NCI-H524 (cell line): ENCODE measurements around the gene NRXN3.

Experiments used
- DNase-seq, 2 experiments: peaks; one replicate each; lab custom pipeline; 2025; lab: John Stamatoyannopoulos, UW

Gene NRXN3

DNA sequence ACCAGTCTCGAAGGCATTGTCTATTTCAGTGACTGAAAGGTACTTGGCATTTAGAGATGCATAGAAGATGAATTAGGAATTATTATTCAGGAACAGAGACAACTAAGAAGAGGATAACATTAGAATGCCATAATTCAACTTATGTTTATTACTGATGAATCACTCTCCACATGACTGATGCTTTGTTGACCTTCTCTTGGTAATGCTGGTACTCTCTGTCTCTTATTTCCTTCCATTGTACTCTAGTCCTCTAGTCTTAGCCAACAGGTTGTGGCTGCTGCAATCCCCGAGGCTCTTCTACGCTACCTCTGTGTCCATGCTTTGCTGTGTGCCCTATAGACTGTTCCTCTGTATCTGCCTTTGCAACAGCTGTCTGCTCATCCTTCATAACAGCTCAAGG, 652.9 kb downstream of the NRXN3 start:
- DNase-seq, result no peak

DNA sequence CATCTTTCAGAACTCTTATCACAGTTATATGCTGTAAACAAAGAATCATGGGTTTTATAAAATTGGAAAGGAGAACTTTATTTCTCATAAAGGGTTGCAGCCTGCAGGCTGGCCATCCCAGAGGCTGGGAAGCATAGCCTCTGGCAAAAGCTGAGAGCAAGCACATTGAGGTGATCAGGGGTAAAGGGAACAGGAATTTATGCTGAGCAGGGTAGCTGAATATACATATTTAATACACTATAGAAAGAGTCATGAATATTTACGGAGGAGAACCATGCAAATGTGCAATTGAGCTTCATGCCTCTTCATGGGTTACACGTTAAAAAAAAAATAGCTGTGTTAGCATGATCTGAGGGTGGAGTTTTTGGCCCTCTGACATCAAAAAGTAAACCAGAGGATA, 653.3 kb downstream of the NRXN3 start:
- DNase-seq, result no peak

DNA sequence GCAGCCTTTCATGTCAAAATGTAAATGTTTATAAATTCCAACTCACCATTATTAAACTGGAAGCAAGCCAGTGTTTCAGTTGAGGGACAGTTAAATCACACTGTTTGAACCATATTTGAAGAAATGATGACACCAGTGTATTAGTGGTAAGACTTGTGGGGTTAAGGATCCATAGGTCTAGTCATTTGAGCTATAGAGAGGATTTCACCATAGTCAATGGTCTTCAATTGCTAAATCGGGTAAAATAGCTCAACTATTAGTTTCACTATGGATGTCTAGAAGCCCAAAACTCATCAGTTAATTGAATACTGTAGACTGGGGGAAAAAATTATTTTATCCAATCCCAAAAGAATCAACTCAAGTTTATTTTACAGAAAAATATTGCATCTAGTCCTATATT, 659.1 kb downstream of the NRXN3 start:
- DNase-seq, result no peak

DNA sequence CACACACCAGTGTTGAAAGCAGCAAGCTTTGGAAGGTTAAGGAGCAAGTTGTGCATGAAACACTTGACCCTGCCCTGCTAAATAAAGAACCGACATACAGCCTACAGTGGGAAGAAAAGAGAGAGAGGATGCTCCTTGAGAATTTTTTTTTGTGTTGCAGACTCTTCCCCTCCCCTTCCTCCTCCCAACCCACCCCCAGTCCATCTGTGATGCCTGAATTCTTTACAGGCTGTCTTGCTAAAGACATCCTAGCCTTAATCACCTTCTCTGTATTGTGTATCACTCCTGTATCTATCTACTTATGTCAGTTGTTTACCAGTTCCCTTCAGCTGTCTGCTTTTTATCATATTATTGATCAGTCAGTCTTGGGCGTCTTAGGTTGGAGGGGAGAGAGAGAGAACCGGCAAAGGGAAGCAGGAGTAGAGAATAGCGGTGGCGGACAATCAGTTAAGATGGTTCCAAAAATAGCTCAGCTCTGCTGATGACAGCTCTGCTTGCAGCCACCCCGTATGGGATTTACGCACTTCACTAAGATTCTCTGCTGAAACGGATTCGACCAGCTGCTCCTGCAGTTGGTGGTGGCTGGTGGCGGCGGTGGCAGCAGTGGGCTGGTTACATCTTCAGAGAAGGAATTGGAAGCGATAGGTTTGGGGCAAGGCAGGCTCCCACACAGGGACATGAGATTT, 664.7 kb downstream of the NRXN3 start:
- DNase-seq, result peak; percentile 97 to 99

DNA sequence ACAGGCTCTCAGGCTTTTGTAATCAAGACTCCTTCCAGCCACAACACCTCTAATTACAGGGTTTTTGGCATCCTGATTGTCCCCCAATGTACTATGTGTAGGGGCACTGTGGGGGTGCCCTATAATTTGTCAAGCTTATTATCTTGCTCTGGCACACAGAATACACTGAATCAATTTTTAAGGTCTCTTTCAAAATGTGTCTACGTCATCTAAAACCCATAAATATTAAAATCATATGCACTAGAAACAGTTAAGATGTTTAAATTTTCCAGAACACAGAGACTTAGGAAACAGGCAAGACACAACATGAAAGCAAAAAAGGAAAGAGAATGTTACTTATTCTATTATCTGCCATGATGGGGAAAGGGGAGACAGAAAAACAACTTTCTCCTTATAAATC, 665.7 kb downstream of the NRXN3 start:
- DNase-seq, result no peak

DNA sequence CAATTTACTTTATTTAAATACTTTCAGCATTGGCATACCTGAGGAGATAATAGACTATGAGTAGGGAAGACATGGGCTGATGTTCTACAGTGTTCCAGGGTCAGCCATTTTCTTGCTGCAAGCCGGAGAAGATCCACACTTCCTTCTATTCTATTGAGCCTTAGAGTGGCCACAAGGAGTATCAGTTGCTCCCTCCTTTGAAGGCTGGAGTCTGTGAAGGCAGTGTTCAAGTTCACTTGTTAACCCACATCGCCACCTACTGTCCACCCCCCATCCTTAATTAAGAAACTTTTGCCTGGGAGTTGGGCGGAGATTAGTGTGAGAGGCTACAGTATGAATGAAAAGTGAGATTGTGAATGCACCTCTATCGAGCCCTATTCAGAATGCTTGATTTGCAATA, 666.6 kb downstream of the NRXN3 start:
- peak; percentile 95 to 97 for DNase-seq

DNA sequence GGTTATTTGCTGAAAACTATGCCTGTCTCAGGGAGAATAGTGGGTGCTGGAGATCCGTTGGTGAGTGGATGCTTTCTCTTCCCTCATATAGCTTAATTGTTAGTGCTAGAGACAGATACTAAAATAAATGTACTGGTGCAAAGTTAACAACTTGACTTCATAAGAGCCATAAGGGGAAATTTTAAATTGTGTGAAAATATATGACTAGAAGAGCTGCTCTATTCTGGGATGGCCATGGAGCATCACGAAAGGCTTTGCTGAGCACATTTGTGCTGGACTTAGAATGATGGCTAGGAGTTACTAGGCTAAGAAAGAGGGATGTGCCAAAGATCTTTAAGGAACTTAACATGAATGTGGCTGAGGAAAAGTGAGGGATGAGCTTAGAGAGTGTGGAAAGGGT, 668.8 kb downstream of the NRXN3 start:
- no peak for DNase-seq

DNA sequence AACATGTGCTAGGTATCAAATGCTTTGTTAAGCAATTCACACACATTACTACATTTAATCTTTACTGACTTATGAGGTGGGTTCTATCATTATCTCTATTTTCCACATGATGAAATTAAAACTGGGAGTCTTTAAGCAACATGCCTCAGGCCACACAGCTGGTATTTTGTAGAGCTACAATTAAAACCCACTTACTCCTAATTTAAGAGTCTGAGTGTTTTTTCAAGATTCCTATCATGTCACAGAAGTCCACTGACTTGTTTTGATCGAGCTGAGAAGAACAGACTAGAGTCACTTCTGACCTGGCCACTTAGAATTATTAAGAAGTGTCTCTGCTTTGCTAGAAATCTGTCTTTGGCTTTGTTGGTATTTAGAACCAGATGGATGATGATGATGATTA, 670.7 kb downstream of the NRXN3 start:
- DNase-seq, result peak; percentile 54 to 79

DNA sequence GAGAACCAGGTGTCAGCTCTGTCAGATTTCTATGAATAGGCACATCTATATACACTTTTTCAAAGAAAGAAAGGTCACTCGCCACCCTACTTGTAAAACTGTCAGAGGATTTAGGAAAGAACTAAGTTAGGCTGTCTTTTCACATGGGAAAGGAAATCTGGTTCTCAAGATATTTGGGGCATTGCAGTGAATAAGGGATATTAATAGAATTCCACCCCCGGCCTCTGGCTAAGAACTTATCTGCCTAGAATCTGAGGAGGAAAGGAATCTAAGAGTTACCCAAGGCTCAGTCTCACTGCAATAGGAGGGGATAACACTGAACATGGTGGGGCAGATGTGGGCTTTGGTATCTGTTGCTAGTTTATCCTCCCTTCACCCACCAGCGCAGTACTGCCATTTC, 677.6 kb downstream of the NRXN3 start:
- no peak for DNase-seq

DNA sequence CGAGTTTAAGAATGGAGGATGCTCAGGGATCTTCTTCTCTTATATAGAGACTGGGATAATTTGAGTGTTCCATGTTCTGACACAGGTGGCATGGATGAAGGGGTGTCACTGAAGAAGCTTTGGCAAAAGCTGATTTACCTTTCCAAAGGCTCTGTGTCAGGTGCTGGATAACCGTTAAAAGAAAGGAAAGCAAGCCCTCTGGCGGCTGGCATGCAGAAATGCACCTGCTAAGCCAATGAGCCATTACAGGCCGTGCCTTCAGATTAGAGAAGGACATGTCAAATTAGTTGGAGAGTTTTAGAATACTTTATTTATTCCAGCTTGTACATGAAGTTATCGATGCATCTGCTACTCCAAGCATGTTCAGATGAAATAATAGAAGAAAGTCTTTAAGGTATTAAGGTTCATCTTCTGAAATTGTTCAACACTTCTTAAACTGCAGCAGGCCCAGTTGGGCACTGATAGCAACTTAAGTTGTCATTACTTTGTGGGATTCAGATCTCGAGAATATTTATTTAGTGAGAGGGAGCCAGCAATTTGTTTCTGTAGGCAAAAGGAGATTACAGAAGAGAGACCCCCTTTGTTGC, 678.2 kb downstream of the NRXN3 start:
- peak; percentile 40 to 68 for DNase-seq

DNA sequence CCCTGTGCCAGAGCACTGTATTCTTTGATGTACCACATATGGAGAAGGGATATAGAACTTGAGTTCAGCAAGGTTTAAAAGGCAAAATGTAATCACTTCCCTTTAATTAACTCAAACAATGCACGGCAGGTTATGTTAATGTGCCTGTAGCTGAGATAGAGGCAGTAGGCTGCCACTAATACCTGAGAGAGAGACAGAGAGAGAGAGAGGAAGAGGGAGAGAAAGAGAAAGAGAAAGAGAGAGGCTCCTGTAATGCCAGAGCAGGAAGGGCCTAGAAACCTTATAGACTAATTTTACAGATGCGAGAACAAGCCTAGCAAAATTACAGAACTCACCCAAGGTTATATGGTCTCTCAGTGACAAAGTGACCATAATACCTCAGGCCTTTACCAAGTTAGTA, 679.8 kb downstream of the NRXN3 start:
- no peak for DNase-seq

DNA sequence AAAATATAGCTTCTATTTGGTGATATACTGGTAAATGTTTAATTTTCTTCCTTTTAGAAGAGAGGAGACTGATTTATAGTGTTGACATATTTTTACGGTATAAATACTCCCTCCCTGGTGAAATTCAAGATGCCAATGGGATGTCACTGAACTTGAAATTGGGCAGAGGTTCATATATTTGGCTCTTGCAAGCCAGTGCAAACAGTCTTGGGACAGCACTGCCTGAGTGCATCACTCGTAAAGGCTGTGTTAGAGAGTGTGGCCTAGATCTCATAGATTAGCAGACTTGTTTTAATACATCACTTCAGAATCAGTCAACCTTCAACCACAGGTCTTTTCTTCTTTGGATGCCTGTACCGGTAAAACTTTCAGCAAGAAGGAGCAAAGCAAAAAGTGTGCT, 681.0 kb downstream of the NRXN3 start:
- no peak for DNase-seq

DNA sequence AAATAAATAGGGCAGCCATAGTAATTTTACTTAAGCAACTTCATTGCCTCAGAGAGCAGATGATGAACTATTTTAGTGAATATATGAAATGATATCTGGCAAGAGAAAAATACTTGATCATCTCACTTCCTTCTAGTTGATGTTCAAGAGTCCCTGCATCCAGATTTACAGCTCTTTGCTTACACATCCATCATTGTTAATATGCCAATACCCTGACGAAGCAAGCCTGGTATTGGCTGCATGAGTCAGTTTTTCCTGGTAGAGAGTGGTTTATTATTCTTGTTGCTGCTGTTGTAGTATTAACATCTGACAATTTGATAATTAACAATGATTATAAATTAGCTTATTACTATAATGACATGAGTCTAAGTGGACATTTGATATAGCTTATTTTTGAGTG, 681.9 kb downstream of the NRXN3 start:
- no peak for DNase-seq

DNA sequence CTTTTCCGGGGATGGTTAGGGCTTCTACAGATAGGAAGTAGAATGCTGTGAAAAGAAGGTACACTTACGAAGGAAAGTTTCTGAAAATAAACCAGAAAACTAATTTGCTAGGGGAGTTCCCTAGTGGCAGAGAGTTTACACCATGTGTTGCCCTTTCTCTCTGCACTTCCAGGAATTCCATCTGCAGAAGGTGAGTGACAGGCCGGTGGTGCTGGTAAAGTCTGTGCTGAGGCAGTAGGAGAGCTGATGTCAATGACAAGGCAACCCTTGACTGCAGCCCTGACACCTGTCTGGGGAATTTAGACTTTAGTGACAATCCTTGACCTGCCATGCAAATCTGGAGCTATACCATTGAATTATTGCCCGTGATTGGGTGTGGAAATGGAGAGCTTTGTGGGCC, 687.8 kb downstream of the NRXN3 start:
- DNase-seq, result peak in 1 of 2 experiments; percentile 35

DNA sequence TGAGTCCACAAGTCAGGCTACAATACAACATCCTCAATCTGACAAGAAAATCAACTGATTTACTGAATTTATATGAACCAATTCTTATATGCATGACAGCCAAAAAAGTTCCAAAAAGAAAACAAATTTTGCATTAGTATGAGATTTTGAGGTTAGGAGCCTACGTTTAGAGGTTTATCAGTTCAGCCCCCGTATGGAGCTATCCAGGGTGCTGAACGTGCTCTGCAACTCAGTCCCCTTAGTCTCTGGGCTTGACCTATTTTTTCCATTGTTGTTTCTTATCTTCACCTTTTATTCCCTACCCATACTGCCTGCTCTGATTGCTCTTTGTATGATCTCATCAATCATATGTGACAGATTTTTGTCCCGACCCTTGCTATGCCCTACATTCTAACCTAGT, 693.0 kb downstream of the NRXN3 start:
- DNase-seq, result no peak

DNA sequence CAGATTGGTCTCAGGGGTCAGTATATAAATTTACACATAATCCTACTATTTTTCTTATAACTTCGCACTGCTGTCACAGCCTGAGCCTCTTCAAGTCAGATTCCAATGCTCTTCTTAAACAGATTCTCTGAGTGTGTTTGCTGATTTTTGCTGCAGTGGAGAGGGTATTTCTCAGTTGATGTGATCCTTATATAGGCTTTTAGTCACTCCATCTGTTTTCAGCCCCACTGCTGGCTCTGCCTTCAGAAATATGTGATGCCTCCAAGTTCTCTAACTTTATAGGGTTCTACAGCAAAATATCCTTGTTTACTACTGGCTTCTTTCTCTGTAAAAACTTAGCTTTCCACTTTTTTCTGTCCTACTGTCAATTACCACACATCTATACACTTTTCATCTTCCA, 702.7 kb downstream of the NRXN3 start:
- no peak for DNase-seq

DNA sequence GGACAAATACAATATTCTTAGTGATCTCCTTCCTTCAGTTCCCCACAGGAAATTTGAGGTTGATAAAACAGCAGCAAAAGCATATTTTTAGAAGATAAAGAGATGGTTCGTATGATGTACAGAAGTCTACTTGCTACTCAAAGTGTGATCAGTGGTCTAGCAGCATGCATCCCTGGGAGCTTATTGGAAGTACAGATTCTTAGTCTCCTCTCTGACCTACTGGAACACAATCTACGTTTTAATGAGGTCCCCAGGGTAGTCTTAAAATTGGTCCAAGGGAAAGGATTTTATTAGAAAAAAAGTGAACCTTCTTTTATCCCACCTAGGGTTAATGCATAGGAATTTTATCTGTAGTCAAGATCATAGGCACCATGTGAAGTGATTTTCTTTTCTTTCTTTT, 703.4 kb downstream of the NRXN3 start:
- no peak for DNase-seq

DNA sequence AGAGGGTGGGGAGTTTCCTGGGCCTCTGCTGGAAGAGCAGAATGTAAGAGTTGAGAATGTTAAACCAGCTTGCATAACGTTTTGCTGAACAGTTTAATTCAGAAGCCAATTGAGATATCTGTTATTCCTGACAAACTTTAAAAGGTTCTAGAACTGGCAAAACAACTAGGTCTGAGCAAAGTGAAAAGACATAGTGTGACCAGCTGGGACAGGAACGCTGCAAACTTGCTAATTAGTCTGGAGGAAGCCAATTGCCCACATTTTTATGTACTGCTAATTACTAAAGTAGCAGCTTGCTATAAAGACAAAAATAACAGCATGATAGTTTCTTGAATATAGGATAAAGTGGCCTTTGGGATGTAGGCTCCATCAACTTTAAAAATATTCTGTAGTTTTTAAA, 704.9 kb downstream of the NRXN3 start:
- no peak for DNase-seq

DNA sequence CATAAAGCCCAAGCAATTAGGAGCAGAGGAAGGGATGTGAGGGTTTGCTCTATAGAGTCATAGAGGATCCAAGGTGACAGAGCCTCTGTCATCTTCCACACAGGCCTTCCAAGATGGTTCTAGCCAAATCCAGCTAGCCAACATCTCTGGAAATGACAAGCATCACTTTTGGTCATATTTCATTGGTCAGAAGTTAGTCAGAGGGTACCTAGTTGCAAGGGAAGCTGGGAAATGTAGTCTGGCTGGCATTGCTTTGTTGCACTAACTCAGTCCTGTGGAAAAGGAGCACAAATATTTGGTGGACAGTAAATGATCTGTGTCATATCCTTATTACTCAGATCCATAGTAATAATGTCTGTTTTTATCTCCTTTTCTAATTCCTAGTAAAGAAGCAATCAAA, 715.7 kb downstream of the NRXN3 start:
- no peak for DNase-seq

DNA sequence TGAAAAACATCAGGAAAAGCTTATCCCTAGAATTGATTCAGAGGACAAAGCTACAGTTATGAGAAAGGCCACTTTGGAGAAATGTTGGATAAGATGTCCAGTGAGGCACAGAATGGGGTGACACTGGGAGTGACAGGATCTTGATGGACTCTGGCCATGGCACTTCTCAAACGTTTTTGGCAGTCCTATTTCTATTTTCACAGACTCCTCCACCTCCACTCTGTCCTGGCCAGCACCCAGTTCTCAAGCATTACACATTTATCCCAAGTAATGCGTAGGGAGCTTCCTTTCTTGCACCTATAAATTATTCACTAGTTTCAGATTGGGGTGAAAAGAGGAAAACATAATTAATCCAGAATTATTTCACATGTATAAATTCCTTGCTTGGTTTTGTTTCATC, 727.3 kb downstream of the NRXN3 start:
- no peak for DNase-seq

DNA sequence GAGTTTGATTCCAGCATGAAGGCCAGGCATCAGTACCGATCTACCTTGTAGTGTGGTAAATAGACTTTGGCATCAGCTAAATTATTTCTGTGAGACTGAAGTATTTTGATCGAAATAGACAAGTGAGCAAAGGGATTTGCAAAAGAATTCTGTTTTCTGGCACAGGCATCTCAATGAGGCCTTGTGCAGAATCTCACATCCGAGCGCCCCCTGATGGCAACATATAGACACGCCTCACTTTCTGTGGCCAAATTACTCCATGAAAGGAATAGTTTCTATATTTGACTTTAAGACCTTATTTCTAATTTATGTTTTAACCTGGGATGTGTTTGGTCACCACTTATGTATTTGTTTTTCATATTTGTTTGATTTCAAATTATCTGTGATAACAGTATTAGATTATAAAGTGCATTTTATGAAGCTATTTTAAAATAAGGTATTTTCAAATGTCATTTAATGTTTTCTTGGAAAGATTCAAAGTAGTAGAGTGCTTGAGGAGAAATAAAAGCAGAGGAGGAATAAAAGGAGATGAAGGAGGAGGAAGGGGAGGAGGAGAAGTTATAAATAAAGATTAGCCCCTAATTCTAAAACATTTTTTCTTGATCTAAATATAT, 731.9 kb downstream of the NRXN3 start:
- DNase-seq, result peak; percentile 25 to 69

DNA sequence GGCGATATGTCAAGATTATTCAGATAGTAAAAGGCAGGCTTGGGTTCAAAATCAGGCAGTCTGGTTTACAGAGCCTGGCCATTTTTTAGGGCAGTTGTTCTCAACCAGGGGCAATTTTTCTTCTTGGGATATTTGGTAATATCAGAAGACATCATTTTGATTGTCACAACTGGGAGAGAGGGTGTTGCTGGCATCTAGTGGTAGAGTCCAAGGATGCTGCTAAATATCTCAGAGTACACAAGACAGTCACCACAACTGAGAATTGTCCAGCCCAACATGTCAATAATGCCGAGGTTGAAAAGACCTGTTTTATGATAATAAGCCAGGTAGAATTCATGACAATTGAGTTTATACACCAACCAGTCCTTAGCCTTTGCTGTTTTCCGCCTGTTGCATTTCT, 733.9 kb downstream of the NRXN3 start:
- peak in 1 of 2 experiments; percentile 55 for DNase-seq

DNA sequence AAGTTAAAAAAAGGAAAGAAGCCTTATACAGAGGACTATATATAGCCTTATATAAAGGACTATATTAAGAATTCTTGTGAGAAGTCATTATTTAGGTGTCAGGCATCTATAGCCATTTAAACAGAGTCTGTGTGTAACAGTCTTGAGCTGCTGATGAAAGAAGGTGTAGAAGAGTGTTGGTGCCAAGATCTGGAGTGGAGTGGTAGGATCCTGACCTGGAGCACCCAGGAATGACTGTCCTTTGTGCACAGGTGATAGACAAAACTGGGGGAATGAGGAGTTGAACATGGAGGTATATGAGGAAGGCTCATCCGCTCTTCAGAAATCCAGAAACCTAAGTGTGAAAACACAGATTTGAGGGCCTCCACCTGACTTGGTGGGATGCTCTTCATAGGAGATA, 747.3 kb downstream of the NRXN3 start:
- no peak for DNase-seq

DNA sequence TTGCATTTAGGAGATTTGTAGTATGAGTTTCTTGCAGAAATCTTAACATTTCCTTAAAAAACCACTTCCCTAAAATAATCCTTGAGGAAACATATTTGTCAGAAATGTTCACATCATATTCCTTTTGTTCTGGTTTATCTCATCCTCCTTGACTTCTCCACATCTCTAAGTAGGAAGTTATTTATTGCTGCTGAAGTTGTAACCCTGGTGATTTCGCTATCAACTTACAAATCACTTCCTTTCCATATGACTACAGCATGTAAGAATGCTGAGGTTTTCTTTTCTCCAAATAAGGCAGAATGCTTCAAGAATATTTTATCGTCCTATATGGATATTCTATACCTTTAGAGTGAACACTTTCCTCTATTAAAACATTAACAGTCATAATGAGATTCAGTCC, 751.7 kb downstream of the NRXN3 start:
- DNase-seq, result no peak
